HG02938 (cell line): ENCODE results near the gene ITSN2.
"Not testable (repeated sequence)": the region's sequence is repeated elsewhere in the genome, so short reads cannot be mapped to it uniquely, and the experiment has no call there.

Experiments
- ATAC-seq: cut with Tn5 transposase; IDR thresholded peaks from one replicate; pipeline ENCODE4 v1.9.1; 2021; ENCODE audit warnings: mild to moderate bottlenecking, moderate library complexity; ENCODE audit not compliant: unreplicated experiment

ITSN2 gene

DNA sequence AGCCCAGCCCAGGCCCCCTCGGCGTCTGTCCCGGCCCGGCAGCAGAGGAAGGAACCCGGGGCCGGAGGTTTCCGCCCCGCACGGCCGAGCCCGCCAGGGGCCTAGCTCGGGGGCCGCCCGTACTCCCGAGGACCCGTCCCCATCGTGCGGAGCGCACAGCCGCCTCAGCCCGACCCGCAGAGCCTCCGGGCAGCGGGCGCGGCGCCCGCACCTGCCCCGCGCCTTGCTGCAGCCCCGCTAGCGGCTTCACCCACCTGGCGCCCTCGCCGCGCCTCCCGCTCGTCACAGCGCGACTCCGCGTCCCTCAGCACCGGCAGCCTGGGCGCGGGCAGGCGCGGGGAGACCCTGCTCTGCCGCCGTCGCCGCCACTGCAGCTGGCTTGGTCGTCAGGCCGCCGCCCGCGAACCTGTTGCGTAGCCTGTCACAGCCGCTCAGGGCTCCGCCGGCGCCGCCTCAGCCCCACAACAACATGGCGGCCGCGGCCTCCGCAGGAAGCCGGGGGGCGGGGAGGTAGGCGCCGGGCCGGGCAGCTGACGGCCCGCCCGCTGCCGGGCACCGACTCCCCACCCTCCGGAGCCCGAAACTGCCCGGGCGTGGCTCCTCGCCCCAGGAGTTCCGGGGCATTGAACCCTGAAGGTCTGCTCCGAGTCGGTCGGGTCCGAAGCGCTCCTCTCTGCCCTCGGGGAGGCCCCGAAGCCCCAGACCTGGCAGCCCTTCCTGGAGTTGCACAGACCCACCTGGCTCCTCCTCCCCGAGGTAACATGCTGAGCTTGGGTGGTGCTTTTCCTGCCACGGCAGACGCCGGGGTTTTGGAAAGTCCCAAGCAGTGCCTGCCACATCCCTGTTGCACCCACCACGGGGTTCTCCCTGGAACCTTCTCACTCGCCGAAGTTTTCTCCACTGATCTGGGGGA lies at the start of gene ITSN2:
TSS of gene ITSN2 (minus strand) at position 487 of the 913 bp plus-strand sequence. CDS start 32,454 bp downstream, outside the sequence.
- peak; percentile 72 for ATAC-seq

DNA sequence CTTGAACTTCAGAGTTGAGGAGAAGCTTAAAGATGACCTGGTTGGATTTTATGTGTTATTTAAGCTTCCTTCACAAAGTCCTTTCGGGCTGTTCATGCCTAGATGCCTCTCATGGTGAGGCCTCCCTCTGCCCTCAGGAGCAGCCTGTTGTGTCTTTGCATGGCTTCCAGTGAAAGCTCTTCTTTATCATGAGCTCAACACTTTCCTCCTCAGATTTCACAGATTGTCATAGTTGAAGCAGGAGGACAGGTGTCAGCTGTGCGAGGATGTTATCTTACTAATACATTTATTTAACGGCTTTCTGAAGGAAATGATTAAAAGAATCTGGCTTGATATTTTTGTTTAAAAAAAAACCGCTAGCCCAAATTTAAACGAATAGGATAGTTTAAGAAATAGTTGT lies 48.8 kb upstream of the ITSN2 start:
- no peak for ATAC-seq

- not testable (repeated sequence) for ATAC-seq
Measured at GRCh38 chr2:24408704-24409103, 48.4 kb upstream of the ITSN2 start.

DNA sequence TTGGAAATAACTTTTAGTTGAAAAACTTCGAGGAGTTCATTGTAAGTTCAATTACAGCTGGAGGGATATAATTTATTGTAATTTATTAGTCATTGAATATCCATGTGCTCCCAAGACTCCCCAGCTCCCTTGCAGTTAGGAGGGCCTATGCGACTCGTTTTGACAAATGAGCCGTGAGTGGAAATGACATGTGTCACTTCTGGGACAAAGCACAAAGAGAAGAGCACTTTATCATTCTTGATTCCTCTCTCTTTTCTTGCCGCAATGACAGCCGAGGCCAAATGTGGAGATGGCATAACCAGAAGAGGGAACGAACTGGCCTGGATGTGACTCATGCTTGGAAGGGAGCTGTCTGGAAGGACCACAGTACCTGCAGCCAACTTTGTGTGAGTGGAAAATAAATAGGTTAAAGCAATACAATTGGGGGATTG lies 44.2 kb upstream of the ITSN2 start:
- no peak for ATAC-seq

GRCh38 chr2:24403832-24404212 lies 43.5 kb upstream of the ITSN2 start:
- no peak for ATAC-seq

GRCh38 chr2:24403168-24403831 lies 43.0 kb upstream of the ITSN2 start:
- ATAC-seq = no peak

DNA sequence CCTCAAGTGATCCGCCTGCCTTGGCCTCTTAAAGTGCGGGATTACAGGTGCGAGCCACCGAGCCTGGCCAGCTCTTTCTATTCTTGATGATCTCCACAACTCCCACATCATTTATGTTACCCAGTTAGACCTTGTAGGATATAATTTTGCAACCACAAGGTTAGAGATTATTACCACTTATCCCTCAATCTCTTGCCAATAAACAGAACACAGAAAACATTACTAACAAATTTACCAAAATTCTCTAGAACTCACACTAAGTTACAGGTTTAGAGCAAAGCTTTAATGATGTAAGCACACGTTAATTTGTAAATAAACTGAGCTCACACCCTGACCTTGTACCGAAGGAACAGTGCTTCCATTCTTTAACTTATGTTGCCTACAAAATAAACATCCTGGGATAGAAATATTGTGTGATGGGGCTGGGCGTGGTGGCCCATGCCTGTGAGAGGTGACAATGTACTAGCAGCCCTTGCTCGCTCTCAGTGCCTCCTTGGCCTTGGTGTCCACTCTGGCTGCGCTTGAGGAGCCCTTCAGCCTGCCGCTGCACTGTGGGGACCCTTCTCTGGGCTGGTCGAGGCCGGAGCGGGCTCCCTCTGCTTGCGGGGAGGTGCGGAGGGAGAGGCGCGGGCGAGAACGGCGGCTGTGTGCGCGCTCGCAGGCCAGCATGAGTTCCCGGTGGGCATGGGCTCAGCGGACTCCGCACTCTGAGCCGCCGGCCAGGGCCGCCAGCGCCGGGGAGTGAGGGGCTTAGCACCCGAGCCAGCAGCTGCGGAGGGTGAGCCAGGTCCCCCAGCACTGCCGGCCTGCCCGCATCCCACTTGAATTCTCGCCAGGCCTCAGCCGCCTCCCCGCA lies 42.1 kb upstream of the ITSN2 start:
- no peak for ATAC-seq

GRCh38 chr2:24400207-24400907 lies 40.0 kb upstream of the ITSN2 start:
- ATAC-seq = no peak

DNA sequence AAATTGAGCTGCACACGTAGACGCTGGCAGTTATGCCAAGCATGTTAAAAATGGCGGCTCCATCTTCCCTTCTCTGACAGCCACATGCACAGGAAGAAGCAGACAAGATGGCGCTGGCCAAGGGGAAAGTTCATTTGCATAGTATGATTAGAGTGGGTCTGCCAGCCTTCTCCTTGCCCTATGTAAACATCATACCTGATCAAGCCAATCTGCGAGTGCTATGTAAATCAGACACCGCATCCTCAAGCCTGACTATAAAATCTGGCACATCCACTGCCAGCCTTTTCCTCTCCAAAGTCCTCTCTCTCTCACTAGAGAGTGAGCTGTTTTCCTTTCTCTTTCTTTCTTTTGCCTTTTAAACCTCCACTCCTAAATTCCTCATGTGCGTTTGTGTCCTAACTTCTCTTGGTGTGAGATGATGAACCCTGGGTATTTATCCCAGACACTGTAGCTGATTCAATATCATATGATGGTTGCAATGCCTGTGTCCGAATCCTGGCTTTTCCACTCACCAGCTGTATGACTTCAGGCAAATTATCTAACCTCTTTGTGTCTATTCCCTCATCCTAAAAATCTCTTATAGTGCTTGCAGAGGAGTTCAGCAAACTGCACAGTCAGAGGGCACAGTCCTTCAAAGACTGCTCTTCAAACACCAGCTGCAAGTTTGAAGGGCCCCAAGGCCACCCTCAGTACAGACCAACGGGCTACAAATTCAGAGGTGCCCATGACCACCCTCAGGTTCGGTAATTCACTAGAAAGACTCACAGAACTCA lies 39.3 kb upstream of the ITSN2 start:
- no peak for ATAC-seq

DNA sequence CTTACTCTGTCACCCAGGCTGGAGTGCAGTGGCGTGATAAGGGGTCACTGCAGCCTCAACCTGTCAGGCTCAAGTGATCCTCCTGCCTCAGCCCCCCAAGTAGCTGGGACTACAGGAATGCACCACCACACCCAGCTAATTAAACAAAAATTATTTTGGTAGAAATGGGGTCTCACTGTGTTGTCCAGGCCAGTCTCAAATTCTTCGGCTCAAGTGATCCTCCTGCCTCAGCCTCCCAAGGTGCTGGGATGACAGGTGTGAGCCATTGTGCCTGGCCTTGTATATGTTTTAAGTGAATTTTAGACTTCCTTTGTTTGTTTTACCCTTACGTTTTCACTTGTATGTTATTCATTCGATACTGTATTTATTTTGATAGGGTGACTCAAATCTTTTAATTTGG lies 34.7 kb upstream of the ITSN2 start:
- ATAC-seq = no peak

DNA sequence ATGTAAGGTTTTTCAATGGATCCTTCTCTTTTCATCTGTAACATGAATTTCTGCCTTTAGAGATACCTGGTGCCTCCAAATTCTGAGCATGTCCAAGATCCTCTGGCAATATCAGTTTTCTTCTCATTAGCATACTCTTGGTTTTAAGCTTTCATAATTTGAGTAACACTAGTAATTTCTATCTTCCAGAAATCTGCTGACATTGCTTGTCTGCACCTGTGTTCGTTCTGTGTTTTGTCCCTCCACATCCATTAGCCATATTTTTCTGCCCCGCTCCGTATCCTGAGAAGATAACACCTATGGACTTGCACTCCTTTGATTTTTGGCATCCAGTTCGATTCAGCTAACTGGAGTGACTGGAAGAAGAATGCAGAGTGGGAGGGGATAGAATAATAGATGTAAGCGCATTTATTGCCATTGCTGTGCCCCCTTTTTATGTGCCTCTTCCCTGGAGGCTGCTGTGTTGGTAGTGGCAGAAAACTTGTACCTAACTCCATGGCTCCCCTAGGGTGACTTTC lies 32.3 kb upstream of the ITSN2 start:
- ATAC-seq = no peak

DNA sequence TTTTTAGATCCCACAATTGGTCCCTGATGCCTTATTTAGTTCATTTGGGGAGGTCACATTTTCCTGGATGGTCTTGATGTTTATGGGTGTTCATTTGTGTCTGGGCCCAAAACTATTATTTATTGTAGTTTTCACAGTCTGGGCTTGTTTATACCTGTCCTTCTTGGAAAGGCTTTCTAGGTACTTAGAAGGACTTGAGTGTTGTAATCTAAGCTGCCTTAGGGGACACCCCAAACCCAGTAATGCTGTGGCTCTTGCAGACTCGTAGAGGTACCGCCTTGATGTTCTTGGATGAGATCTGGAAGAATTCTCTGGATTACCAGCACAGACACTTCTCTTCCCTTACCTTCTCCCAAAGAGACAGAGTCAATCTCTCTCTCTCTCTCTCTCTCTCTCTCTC lies 25.0 kb upstream of the ITSN2 start:
- ATAC-seq = no peak

GRCh38 chr2:24382363-24383073 lies 22.2 kb upstream of the ITSN2 start:
- ATAC-seq = no peak

GRCh38 chr2:24380820-24381219 lies 20.5 kb upstream of the ITSN2 start:
- ATAC-seq = no peak

GRCh38 chr2:24375349-24376087 lies 15.2 kb upstream of the ITSN2 start:
- no peak for ATAC-seq

DNA sequence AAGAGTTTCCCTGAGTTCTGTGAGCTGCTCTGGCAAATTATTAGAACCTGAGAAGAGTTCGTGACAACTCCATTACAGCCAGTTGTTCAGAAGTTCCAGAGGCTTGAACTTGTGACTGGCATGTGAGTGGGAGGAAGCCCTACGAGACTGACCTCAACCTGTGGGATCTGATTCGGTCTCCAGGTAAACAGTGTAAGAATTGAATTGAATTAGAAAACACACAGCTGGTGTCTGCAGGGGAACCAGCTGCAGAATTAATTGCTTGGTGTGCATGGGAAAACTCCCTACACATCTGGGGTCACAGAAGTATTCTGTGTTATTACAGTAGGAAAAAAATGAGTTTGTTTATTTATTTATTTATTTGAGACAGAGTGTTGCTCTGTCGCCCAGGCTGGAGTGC lies 14.0 kb upstream of the ITSN2 start:
- ATAC-seq = no peak

DNA sequence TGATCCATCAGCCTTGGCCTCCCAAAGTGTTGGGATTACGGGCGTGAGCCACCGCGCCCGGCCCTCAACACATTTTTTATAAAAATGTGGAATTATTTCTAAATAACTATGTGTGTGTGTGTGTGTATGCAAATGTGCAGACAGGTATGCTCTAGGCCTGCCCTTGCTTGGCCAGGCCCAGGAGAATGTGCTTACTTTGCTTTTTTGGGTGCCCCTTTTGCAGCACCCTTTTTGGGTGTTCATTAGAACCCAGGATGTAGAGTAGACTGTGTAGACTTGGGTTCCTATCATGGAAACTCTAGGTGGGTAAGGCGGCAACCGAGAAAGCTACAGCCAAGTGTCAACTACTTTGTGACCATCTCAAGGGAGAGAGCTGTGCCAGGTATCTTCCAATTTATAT lies 11.7 kb upstream of the ITSN2 start:
- ATAC-seq = no peak

GRCh38 chr2:24365826-24366225 lies 5.5 kb upstream of the ITSN2 start:
- no peak for ATAC-seq
